Medulla oblongata (tissue), 1 donor: ENCODE data around the gene ALDH16A1.

ENCODE experiments used
- DNase-seq: peaks from one replicate; pipeline ENCODE4 v3.0.0-alpha.2; 2015; ENCODE audit errors: extremely low spot score

Gene ALDH16A1

GRCh38 chr19:49453013-49453756 lies at the start of gene ALDH16A1:
TSS of gene ALDH16A1 (plus strand) at chr19:49453225. CDS start at chr19:49453332, 107 bp downstream.
- peak; percentile 99 for DNase-seq

GRCh38 chr19:49403404-49404187 lies 49.4 kb upstream of the ALDH16A1 start:
- DNase-seq, result no peak

GRCh38 chr19:49407079-49407478 lies 45.9 kb upstream of the ALDH16A1 start:
- DNase-seq, result no peak

GRCh38 chr19:49407482-49408015 lies 45.5 kb upstream of the ALDH16A1 start:
- no peak for DNase-seq

DNA sequence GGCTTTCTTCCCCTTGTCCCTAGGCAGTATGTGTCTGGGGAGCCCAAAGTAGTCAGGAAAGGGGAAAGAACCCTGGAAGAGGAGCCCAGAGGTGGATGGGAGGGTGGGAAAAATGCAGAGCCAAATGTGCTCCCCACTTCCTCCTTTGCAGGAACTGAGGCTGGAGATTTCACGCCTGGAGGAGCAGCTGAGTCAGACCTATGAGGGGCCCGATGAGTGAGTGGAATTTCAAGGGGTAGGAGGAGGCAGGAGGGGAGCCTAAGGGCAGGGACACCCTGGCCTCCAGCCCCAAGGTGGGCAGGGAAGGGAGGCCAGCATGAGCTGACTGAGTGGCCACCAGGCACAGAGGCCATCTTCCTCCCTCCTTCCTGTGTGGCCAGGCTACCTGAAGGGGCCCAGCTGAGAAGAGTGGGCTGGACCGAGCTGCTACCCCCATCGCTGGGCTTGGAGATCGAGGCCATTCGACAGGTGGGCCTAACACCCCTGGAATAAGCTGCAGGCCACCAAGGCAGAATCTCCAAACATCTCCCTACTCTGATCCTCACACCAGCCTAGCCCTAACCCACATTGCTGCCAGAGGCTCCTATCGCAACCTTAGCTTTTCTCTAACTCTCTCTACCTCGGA lies 44.1 kb upstream of the ALDH16A1 start:
- DNase-seq, result no peak

DNA sequence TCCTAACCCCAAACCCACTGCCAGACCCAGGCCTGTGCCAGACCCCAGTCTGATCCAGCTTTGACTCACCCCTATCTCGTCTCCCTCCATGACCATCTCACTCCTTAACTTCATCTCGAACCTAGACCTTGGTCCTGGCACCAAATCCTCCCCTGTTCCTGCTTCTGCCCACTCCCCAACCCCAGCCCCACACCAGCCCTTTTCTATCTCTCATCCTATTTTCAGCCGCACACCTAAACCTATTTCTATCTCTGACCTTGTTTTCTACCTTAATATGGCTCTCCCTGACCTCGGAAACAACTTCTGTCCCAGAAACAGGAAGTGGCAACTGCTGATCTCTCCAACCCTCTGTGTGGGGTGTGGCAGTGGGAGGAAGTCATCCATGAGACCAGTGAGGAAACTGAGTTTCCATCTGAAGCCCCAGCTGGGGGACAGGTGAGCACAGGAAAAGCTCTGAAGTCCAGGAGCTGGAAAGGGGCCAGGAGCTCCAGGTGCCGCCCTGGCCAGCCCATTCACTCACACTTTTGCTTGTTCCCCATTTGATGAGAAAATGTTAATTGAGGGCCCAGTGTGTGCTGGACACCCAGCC lies 43.5 kb upstream of the ALDH16A1 start:
- peak; percentile 6 for DNase-seq

DNA sequence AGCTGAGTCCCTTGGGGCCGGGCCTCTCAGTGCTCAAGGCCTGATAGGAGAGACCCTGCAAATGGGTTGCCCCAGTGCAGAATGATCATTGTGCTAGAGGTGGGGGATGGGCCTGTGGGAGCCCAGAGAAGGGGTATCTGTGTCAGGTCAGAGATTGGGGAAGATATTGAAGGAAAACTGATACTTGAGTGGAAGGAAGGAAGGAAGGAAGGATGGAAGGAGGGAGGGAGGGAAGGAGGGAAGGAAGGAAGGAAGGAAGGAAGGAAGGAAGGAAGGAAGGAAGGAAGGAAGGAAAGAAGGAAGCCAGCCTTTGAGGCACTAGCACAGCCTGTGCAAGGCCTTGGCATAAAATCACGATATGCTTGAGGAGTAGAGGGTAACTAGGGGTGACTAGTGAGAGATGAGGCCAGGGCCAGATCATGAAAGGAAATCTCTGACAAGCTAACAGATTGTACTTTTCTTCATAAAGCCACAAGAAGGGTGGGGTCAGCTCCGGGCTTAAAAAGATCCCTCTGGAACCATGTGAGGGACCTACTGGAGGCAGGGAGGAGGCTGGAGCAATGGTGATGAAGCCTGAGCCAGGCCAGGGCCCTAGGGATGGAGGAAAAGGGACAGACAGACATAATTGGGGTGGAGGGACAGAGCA lies 41.2 kb upstream of the ALDH16A1 start:
- no peak for DNase-seq

- no peak for DNase-seq
These were observed 39.7 kb upstream of the ALDH16A1 start for GRCh38 chr19:49413348-49413747.

- no peak for DNase-seq
These were observed 38.8 kb upstream of the ALDH16A1 start for GRCh38 chr19:49414256-49414655.

DNA sequence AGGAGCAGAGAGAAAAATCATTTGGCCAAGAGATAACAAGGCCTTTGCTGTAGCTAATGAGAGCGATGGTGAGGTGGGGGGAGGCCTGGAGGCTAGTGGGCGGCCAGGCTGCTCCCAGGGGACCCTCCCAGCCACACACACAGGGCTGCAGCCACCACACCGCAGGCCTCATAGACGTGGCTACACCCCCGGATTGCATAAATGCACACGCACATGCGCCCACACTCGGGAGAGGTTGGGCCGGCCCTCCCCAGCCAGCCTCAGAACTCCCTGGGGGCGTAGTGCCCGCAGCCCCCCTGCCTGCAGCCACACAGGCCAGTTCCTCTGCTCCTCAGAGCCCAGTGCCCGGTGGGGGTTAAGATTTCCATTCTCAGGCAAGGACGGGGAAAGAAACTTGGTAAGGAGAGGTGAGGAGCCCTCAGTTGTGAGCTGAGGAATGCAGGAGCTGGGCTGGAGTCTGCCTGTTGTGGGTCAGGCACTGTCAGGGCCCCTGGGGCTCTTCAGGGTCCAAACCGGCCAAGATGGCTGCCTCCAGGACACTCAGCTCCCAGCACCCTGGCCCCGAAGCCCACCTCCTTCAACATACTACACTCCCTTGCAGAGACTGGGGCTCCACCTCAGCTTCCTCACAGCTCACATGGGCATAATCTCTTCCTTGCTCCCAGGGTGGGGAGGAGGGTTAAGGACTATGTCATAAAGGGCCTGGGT lies 37.8 kb upstream of the ALDH16A1 start:
- no peak for DNase-seq

GRCh38 chr19:49415810-49416200 lies 37.2 kb upstream of the ALDH16A1 start:
- no peak for DNase-seq

DNA sequence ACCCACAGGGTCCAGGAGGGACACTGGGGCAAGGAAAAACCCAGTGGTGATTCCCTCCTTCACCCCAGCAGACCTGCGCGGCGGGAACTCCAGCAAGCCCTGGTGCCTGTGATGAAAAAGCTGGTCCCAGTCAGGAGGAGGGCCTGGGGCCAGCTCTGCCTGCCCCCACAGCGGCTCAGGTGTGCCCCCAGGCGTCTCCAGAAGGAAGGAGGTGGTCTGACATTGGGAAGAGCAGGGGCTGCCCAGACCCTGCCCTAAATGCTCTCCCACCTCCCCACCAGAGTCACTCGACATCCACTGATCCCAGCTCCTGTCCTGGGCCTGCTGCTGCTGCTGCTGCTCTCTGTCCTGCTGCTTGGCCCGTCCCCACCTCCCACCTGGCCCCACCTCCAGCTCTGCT lies 35.9 kb upstream of the ALDH16A1 start:
- no peak for DNase-seq

DNA sequence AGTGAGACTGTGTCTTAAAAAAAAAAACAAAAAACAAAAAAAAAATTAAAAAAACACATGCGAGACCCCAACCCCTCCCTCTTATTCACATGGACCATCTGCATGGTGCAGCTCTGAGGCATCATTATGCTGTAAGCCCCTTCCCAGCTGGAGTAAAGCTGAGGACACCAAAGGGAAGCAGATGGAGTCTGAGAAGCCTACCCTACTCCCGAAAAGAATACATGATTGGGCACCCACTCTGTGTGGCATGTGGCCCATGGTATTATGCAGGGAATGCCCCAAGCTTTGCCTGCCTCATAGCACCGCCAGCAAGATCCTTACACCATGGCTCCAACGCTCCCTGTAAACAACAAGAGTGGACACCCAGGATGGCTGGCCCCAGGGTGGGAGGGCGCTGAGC lies 34.5 kb upstream of the ALDH16A1 start:
- no peak for DNase-seq

- DNase-seq, result no peak
These were observed 33.9 kb upstream of the ALDH16A1 start for GRCh38 chr19:49419173-49419572.

DNA sequence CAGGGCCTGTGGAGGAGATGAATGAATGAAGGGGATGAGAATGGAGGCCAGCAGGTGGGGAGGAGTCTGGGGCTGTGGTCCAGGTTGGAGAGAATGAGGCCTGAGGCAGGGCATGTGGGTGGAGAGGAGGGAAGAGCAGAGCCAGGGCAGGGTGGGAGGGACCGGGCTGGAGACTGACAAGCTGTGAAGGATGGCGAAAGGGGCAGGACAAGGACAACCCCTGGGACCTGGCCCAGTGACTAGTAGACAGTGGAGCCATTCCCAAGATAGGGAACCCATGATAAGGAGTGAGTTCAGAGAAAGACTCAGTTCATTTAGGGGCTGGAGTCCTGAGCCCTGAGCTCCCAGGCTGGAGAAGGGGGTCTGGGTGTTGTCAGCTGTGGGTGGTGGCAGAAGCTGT lies 32.8 kb upstream of the ALDH16A1 start:
- no peak for DNase-seq

DNA sequence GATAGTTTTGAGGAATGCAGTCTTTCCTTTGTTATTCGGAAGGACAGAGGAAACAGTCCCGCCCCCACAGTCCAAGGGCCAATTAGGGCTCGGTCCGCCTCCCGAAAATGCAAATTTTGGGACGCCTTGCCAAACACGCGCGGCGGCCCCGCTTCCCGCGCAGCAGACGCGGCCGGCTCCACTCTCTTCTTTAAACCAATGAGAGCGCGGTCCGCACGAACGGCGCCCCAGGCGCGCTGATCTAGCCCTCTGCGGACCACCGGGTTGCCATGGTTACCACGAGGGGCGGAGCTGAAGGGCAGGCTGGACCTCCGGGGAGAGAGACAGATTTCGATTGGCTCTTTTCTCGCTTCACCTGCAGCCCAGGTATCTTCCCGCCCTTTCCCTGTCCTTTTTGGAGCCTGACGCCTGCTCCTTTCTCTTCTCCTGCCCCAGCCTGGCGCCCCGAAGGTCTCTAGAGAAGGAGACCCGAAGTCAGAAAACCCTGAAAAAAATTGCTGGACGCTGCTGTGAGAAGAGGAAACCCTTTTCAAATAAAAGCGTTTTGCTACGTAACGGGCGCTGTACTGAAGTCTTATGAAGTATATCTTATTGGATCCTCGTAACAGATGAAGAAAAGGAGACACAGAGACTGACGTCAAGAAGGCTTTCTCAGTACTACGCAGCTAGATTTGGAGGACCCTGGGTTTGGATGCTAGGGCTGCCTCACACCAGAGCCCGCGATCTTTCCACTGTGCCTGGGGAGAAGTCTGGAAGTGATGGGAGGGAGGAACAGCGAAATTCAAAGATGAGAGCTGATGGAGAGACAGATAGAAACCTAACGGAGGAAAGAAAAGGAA lies 31.8 kb upstream of the ALDH16A1 start:
- peak; percentile 27 for DNase-seq

DNA sequence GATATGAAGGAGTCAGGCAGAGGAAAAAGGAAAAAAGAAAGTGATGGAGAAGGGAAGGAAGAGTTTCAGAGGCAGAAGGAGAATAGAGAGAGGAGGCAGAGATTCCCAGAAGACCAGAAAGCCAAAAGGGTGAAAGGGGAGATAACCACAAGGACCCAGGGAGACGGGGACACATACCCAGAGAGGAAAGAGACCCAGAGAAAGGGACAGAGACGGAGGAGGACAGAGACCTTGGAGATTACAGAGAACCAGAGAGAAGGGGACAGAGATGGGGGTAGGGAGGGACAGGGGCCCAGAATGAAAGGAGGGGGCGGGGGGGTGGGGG lies 31.2 kb upstream of the ALDH16A1 start:
- no peak for DNase-seq

GRCh38 chr19:49422407-49423070 lies 30.5 kb upstream of the ALDH16A1 start:
- no peak for DNase-seq
